ENCODE data around the gene PPP5C. TPM values are rescaled to one million over a fixed set of nuclear protein-coding genes. Genes with fewer than 3 reads are reported as not detected.

Gene PPP5C
- total RNA-seq, 1 experiment from 2014 or later: 58.1 TPM

DNA sequence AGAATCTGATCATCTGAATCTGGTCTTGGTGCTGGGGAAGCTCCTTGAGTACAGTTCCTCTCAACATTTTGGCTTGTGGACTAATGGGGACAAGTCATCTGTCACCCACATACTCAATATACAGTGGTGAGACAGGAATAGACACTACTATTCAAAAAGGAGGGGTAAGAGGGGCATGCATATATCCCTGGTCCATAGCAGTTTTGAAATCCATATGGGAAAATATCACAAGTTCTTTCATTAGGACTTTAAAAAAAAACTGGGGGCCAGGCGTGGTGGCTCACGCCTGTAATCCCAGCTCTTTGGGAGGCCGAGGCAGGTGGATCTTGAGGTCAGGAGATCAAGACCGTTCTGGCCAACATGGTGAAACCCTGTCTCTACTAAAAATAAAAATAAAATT is 20.3 kb upstream of the PPP5C start:
- ChIA-PET POLR2A (no interaction called here), CTCF (no interaction called here)

DNA sequence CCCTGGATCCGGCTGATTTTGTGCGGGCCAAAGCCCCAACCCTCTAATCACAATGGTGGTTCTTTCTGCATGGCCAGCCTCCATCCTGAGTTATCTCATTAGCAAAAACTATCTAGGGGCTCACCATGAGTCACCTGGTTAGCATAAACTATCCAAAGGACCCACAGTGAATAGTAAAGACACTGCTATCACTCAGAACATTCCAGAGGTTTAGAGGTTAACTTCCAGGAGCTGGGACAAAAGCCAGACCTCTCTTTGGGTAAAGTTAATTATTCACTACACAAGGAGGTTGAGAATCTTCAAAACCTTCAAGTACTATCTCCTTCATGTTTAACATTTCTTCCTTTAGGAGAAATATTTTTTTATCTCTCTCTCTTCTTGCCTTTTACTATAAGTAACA is 18.8 kb upstream of the PPP5C start:
- intact Hi-C loops (cut with micrococcal nuclease; ENCODE audit: unreplicated experiment): no loop called here
- ChIA-PET CTCF (no interaction called here), POLR2A (no interaction called here)
- DNase-seq (ENCODE audit: low read depth, low spot score) (no peak), ATAC-seq (no peak)
- Histone ChIP-seq H3K36me3 (ENCODE audit: control insufficient read depth, insufficient read depth, low read length) (no peaks in the 10 kb centered on the region), H3K9me3 (ENCODE audit: control insufficient read depth, insufficient read depth, low read depth, low read length) (peaks cover 6% of the 10 kb centered on the region; the same call in 1 of the 2 replicates), H3K27me3 (ENCODE audit: control insufficient read depth, insufficient read depth, low read length) (no peaks in the 10 kb centered on the region), H3K4me1 (ENCODE audit: control insufficient read depth, insufficient read depth, low read length) (no peaks in the 10 kb centered on the region), H3K4me3 (ENCODE audit: low read depth in 2 of 2, low read length in 2 of 2) (no peak overlapping the region), H3K27ac (ENCODE audit: low read length) (no peak overlapping the region)
- in situ Hi-C loops (cut with HindIII; ENCODE audit: low pct_unique_long_range_greater_than_20kb, low sequenced_read_pairs): no loop called here
- no peak for TF ChIP-seq SIN3A (IDR thresholded peaks at IDR 0.05; ENCODE audit: borderline replicate concordance, insufficient read depth, low read depth, low read length)
- TF ChIP-seq TCF7L2 (IDR thresholded peaks at IDR 0.05; ENCODE audit: low read depth, low read length): no peak
- TF ChIP-seq POLR2AphosphoS5 (IDR thresholded peaks at IDR 0.05; ENCODE audit: low read depth, low read length): no peak
- TF ChIP-seq, protein P1, sequence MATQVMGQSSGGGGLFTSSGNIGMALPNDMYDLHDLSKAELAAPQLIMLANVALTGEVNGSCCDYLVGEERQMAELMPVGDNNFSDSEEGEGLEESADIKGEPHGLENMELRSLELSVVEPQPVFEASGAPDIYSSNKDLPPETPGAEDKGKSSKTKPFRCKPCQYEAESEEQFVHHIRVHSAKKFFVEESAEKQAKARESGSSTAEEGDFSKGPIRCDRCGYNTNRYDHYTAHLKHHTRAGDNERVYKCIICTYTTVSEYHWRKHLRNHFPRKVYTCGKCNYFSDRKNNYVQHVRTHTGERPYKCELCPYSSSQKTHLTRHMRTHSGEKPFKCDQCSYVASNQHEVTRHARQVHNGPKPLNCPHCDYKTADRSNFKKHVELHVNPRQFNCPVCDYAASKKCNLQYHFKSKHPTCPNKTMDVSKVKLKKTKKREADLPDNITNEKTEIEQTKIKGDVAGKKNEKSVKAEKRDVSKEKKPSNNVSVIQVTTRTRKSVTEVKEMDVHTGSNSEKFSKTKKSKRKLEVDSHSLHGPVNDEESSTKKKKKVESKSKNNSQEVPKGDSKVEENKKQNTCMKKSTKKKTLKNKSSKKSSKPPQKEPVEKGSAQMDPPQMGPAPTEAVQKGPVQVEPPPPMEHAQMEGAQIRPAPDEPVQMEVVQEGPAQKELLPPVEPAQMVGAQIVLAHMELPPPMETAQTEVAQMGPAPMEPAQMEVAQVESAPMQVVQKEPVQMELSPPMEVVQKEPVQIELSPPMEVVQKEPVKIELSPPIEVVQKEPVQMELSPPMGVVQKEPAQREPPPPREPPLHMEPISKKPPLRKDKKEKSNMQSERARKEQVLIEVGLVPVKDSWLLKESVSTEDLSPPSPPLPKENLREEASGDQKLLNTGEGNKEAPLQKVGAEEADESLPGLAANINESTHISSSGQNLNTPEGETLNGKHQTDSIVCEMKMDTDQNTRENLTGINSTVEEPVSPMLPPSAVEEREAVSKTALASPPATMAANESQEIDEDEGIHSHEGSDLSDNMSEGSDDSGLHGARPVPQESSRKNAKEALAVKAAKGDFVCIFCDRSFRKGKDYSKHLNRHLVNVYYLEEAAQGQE (IDR thresholded peaks at IDR 0.05; ENCODE audit: insufficient read depth in 1 of 2, low read depth in 2 of 2, low read length in 1 of 2): no peak
- no TSS peak for BruUV-seq (replicated peaks)

More for the DNA sequence above, 20.3 kb upstream of the PPP5C start:
- Histone ChIP-seq H3K36me3 (ENCODE audit: control insufficient read depth, insufficient read depth, low read length) (no peaks in the 10 kb centered on the region), H3K4me1 (ENCODE audit: control insufficient read depth, insufficient read depth, low read length) (no peaks in the 10 kb centered on the region), H3K27me3 (ENCODE audit: control insufficient read depth, insufficient read depth, low read length) (no peaks in the 10 kb centered on the region), H3K9me3 (ENCODE audit: control insufficient read depth, insufficient read depth, low read depth, low read length) (peaks cover 6% of the 10 kb centered on the region; the same call in 1 of the 2 replicates), H3K4me3 (ENCODE audit: low read depth in 2 of 2, low read length in 2 of 2) (no peak overlapping the region), H3K27ac (ENCODE audit: low read length) (no peak overlapping the region)
- TF ChIP-seq, protein P2, sequence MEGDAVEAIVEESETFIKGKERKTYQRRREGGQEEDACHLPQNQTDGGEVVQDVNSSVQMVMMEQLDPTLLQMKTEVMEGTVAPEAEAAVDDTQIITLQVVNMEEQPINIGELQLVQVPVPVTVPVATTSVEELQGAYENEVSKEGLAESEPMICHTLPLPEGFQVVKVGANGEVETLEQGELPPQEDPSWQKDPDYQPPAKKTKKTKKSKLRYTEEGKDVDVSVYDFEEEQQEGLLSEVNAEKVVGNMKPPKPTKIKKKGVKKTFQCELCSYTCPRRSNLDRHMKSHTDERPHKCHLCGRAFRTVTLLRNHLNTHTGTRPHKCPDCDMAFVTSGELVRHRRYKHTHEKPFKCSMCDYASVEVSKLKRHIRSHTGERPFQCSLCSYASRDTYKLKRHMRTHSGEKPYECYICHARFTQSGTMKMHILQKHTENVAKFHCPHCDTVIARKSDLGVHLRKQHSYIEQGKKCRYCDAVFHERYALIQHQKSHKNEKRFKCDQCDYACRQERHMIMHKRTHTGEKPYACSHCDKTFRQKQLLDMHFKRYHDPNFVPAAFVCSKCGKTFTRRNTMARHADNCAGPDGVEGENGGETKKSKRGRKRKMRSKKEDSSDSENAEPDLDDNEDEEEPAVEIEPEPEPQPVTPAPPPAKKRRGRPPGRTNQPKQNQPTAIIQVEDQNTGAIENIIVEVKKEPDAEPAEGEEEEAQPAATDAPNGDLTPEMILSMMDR (IDR thresholded peaks at IDR 0.05): no peak
- no peak for TF ChIP-seq SIN3A (IDR thresholded peaks at IDR 0.05; ENCODE audit: borderline replicate concordance, insufficient read depth, low read depth, low read length)
- no peak for TF ChIP-seq POLR2AphosphoS5 (IDR thresholded peaks at IDR 0.05; ENCODE audit: low read depth, low read length)
- TF ChIP-seq TCF7L2 (IDR thresholded peaks at IDR 0.05; ENCODE audit: low read depth, low read length): no peak
- TF ChIP-seq, protein P1 (IDR thresholded peaks at IDR 0.05; ENCODE audit: insufficient read depth in 1 of 2, low read depth in 2 of 2, low read length in 1 of 2): no peak
- no peak for DNase-seq (ENCODE audit: low read depth, low spot score)
- ATAC-seq: no peak
- in situ Hi-C loops (cut with HindIII; ENCODE audit: low pct_unique_long_range_greater_than_20kb, low sequenced_read_pairs) (no loop called here), intact Hi-C loops (cut with micrococcal nuclease; ENCODE audit: unreplicated experiment) (no loop called here)
- no TSS peak for BruUV-seq (replicated peaks)

All from Panc1 (cell line).